Suprapubic skin (tissue), 3 donors: ENCODE data around the gene SP7.

Experiments used
- CTCF ChIP-seq, 2 donors: fragments of 200-600 bp in 1 of 2; fragments of 450-650 bp in 1 of 2; sonication (generic) in 1 of 2; IDR thresholded peaks; one replicate each; pipeline ENCODE4 v1.5.1; 2016 to 2019; ENCODE audit warnings: antibody characterized with exemption in 2 of 2, mild to moderate bottlenecking in 1 of 2, moderate library complexity in 1 of 2
- POLR2AphosphoS5 ChIP-seq, 3 donors: sonication (generic); formaldehyde crosslinking; IDR thresholded peaks; one replicate each; pipeline ENCODE4 v1.6.1; 2017; ENCODE audit warnings: antibody characterized with exemption in 3 of 3

GRCh38 chr12:53346491-53346890 is 10.3 kb upstream of the SP7 start:
- TF ChIP-seq CTCF (IDR thresholded peaks at IDR 0.05), result no peak
- no peak for TF ChIP-seq POLR2AphosphoS5 (IDR thresholded peaks at IDR 0.05)
